HL-60 (cell line): ENCODE results near the gene STK33.

Source experiments
- GABPA ChIP-seq: IDR thresholded peaks from 2 replicates; pipeline ENCODE4 v1.6.1; 2012; ENCODE audit warnings: low read depth
- POLR2AphosphoS5 ChIP-seq: IDR thresholded peaks from 2 replicates; pipeline ENCODE4 v1.6.1; 2012; ENCODE audit warnings: low read depth
- SPI1 ChIP-seq: IDR thresholded peaks from 2 replicates; pipeline ENCODE4 v1.6.1; 2012; ENCODE audit warnings: low read depth, mild to moderate bottlenecking, borderline replicate concordance
- TF ChIP-seq, protein P1 (sequence below): IDR thresholded peaks from one replicate; pipeline ENCODE4 v1.5.1; 2011; ENCODE audit warnings: low read length, control low read depth, inconsistent platforms; ENCODE audit not compliant: insufficient read depth
- TF ChIP-seq, protein P2 (sequence below): IDR thresholded peaks from 2 replicates; pipeline ENCODE4 v1.6.1; 2012; ENCODE audit warnings: low read depth; ENCODE audit not compliant: insufficient replicate concordance

DNA sequence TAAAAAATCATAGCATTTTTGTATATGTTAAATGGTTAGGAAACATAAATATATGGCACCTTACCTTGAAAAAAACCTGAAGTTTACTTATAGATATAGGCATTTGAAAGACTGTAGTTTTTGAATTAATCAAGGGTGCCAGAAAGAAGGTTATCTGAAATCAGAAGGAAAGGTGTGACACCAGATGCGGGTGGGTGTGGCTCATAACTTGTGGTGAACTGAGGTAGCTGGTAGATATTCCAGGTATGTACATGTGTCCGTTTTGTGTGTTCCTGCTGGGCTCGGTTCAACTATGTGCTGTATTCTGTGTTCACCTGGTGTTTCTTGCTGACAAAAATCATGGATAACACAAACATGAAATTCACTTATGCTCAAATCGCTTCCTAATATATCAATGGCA lies 35.6 kb downstream of the STK33 start:
- TF ChIP-seq, protein P1, sequence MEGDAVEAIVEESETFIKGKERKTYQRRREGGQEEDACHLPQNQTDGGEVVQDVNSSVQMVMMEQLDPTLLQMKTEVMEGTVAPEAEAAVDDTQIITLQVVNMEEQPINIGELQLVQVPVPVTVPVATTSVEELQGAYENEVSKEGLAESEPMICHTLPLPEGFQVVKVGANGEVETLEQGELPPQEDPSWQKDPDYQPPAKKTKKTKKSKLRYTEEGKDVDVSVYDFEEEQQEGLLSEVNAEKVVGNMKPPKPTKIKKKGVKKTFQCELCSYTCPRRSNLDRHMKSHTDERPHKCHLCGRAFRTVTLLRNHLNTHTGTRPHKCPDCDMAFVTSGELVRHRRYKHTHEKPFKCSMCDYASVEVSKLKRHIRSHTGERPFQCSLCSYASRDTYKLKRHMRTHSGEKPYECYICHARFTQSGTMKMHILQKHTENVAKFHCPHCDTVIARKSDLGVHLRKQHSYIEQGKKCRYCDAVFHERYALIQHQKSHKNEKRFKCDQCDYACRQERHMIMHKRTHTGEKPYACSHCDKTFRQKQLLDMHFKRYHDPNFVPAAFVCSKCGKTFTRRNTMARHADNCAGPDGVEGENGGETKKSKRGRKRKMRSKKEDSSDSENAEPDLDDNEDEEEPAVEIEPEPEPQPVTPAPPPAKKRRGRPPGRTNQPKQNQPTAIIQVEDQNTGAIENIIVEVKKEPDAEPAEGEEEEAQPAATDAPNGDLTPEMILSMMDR: no peak
- no peak for TF ChIP-seq POLR2AphosphoS5
- TF ChIP-seq, protein P2, sequence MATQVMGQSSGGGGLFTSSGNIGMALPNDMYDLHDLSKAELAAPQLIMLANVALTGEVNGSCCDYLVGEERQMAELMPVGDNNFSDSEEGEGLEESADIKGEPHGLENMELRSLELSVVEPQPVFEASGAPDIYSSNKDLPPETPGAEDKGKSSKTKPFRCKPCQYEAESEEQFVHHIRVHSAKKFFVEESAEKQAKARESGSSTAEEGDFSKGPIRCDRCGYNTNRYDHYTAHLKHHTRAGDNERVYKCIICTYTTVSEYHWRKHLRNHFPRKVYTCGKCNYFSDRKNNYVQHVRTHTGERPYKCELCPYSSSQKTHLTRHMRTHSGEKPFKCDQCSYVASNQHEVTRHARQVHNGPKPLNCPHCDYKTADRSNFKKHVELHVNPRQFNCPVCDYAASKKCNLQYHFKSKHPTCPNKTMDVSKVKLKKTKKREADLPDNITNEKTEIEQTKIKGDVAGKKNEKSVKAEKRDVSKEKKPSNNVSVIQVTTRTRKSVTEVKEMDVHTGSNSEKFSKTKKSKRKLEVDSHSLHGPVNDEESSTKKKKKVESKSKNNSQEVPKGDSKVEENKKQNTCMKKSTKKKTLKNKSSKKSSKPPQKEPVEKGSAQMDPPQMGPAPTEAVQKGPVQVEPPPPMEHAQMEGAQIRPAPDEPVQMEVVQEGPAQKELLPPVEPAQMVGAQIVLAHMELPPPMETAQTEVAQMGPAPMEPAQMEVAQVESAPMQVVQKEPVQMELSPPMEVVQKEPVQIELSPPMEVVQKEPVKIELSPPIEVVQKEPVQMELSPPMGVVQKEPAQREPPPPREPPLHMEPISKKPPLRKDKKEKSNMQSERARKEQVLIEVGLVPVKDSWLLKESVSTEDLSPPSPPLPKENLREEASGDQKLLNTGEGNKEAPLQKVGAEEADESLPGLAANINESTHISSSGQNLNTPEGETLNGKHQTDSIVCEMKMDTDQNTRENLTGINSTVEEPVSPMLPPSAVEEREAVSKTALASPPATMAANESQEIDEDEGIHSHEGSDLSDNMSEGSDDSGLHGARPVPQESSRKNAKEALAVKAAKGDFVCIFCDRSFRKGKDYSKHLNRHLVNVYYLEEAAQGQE: no peak
- no peak for TF ChIP-seq GABPA
- TF ChIP-seq SPI1: no peak
